AML-193 (cell line): ENCODE data around the gene SCAMP4.

ENCODE experiments used
- DNase-seq, 2 experiments: peaks; one replicate each; lab custom pipeline; 2025; lab: John Stamatoyannopoulos, UW

The SCAMP4 gene

GRCh38 chr19:1938071-1938470 is 32.9 kb downstream of the SCAMP4 start:
- no peak for DNase-seq

- DNase-seq = no peak
Measured at GRCh38 chr19:1941146-1942077, 36.2 kb downstream of the SCAMP4 start, which contains the start of gene CSNK1G2. CSNK1G2 (plus strand) TSS chr19:1941172; CDS start chr19:1969773, 28,601 bp downstream.

GRCh38 chr19:1942078-1942933 is 37.1 kb downstream of the SCAMP4 start:
- peak; percentile 42 to 43 for DNase-seq

GRCh38 chr19:1942934-1943555 is 37.8 kb downstream of the SCAMP4 start:
- DNase-seq = peak in 1 of 2 experiments; percentile 15

- no peak for DNase-seq
Measured at GRCh38 chr19:1943661-1944087, 38.5 kb downstream of the SCAMP4 start.

- peak; percentile 12 to 25 for DNase-seq
Measured at GRCh38 chr19:1944088-1944915, 39.1 kb downstream of the SCAMP4 start.

- no peak for DNase-seq
Measured at GRCh38 chr19:1944916-1945561, 39.8 kb downstream of the SCAMP4 start.

- DNase-seq = no peak
Measured at GRCh38 chr19:1945899-1946298, 40.7 kb downstream of the SCAMP4 start.

GRCh38 chr19:1947651-1948209 is 42.5 kb downstream of the SCAMP4 start:
- no peak for DNase-seq

GRCh38 chr19:1949304-1950101 is 44.3 kb downstream of the SCAMP4 start:
- no peak for DNase-seq

- no peak for DNase-seq
Measured at GRCh38 chr19:1950640-1951039, 45.4 kb downstream of the SCAMP4 start.

- DNase-seq = no peak
Measured at GRCh38 chr19:1952635-1953034, 47.4 kb downstream of the SCAMP4 start.

- no peak for DNase-seq
Measured at GRCh38 chr19:1953037-1953436, 47.8 kb downstream of the SCAMP4 start.

GRCh38 chr19:1953441-1954094 is 48.4 kb downstream of the SCAMP4 start:
- no peak for DNase-seq

GRCh38 chr19:1954532-1954933 is 49.3 kb downstream of the SCAMP4 start:
- DNase-seq = no peak

GRCh38 chr19:1955171-1956121 is 50.2 kb downstream of the SCAMP4 start:
- no peak for DNase-seq

- no peak for DNase-seq
Measured at GRCh38 chr19:1956122-1956494, 50.9 kb downstream of the SCAMP4 start.
